DOHH2 (cell line): Measurements from ENCODE around the gene GSK3B.

Experiments
- H3F3A ChIP-seq: fragments of 200-600 bp; sonication (generic), shearing (Covaris generic); 2 replicates; pipeline ENCODE4 v1.6.0; 2016; ENCODE audit warnings: antibody characterized with exemption, mild to moderate bottlenecking; ENCODE audit not compliant: control insufficient read depth, insufficient read depth
- H3K27ac ChIP-seq: fragments of 200-600 bp; sonication (generic); 2 replicates; pipeline ENCODE4 v1.5.1; 2014; ENCODE audit warnings: low read depth, mild to moderate bottlenecking, low read length, moderate library complexity
- H3K27me3 ChIP-seq: fragments of 200-600 bp; sonication (generic); 2 replicates; pipeline ENCODE4 v1.6.1; 2014; ENCODE audit warnings: mild to moderate bottlenecking, low read length, mixed read lengths; ENCODE audit not compliant: control insufficient read depth
- H3K36me3 ChIP-seq: fragments of 200-600 bp; sonication (generic); 2 replicates; pipeline ENCODE4 v1.6.1; 2014; ENCODE audit warnings: mild to moderate bottlenecking, low read length, moderate library complexity, mixed read lengths; ENCODE audit not compliant: control insufficient read depth
- H3K4me1 ChIP-seq: fragments of 200-600 bp; sonication (generic); 2 replicates; pipeline ENCODE4 v1.6.1; 2014; ENCODE audit warnings: mild to moderate bottlenecking, low read length, mixed read lengths; ENCODE audit not compliant: control insufficient read depth
- H3K4me2 ChIP-seq: fragments of 200-600 bp; sonication (generic); 2 replicates; pipeline ENCODE4 v1.6.0; 2014; ENCODE audit warnings: mild to moderate bottlenecking, low read length, moderate library complexity
- H3K4me3 ChIP-seq: fragments of 200-600 bp; sonication (generic); 2 replicates; pipeline ENCODE4 v1.5.1; 2014; ENCODE audit warnings: mild to moderate bottlenecking, low read length, mixed read lengths
- H3K79me2 ChIP-seq: fragments of 200-600 bp; sonication (generic); 2 replicates; pipeline ENCODE4 v1.6.1; 2014; ENCODE audit warnings: mild to moderate bottlenecking, low read length, mixed read lengths; ENCODE audit not compliant: control insufficient read depth
- H3K9me2 ChIP-seq: fragments of 200-600 bp; sonication (generic); replicated peaks from 2 replicates; pipeline ENCODE4 v1.6.1; 2014; ENCODE audit warnings: mild to moderate bottlenecking, low read length, mixed read lengths; ENCODE audit not compliant: control insufficient read depth
- H3K9me3 ChIP-seq: fragments of 200-600 bp; sonication (generic); 2 replicates; pipeline ENCODE4 v1.6.1; 2014; ENCODE audit warnings: antibody characterized with exemption, low read length, mixed read lengths; ENCODE audit not compliant: control insufficient read depth, insufficient read depth
- H4K20me1 ChIP-seq: fragments of 200-600 bp; sonication (generic); 2 replicates; pipeline ENCODE4 v1.6.0; 2014; ENCODE audit warnings: low read depth, mild to moderate bottlenecking, antibody characterized with exemption, low read length, moderate library complexity; ENCODE audit not compliant: control insufficient read depth, insufficient read depth
- CTCF ChIP-seq: fragments of 200-600 bp; sonication (generic); IDR thresholded peaks from one replicate; pipeline ENCODE4 v1.5.1; 2014; ENCODE audit warnings: antibody characterized with exemption, mild to moderate bottlenecking, low read depth, low read length; ENCODE audit not compliant: poor library complexity, severe bottlenecking
- EZH2phosphoT487 ChIP-seq: fragments of 200-600 bp; sonication (generic); IDR thresholded peaks from 2 replicates; pipeline ENCODE4 v1.6.1; 2017; ENCODE audit warnings: borderline replicate concordance, mild to moderate bottlenecking, antibody characterized with exemption, low read length, moderate library complexity, mixed read lengths

Gene GSK3B

DNA sequence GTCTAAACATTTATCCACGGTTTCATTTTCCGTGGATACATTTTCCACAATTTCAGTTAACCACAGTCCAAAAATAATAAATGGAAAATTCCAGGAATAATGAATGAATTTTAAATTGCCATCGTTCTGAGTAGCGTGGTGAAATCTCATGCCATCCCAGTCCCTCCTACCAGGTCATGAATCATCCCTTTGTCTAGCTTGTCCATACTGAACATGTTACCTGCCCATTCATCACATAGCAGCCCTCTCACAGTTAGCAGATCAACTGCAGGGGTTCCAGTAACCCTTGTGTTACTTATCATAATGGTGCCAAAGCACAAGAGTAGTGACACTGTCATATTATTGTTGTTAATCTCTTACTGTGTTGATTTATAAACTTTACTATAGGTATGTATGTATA, 124.5 kb downstream of the GSK3B start:
- Histone ChIP-seq H3K36me3 (no peaks in the 10 kb centered on the region), H3K79me2 (peaks cover 59% of the 10 kb centered on the region), H3K27me3 (no peaks in the 10 kb centered on the region), H3K4me3 (no peak overlapping the region), H3K27ac (no peak overlapping the region), H3F3A (no peaks in the 10 kb centered on the region), H3K4me1 (no peaks in the 10 kb centered on the region), H3K9me3 (no peaks in the 10 kb centered on the region), H4K20me1 (no peaks in the 10 kb centered on the region), H3K9me2 (no peaks in the 10 kb centered on the region), H3K4me2 (no peak overlapping the region)
- TF ChIP-seq EZH2phosphoT487 (no peak), CTCF (no peak)

GRCh38 chr3:119967353-119968006, 126.8 kb downstream of the GSK3B start:
- Histone ChIP-seq H3K27me3 (no peaks in the 10 kb centered on the region), H3K36me3 (no peaks in the 10 kb centered on the region), H3K79me2 (peaks cover 57% of the 10 kb centered on the region), H4K20me1 (no peaks in the 10 kb centered on the region), H3F3A (no peaks in the 10 kb centered on the region), H3K27ac (no peak overlapping the region), H3K4me1 (no peaks in the 10 kb centered on the region), H3K4me3 (no peak overlapping the region), H3K4me2 (no peak overlapping the region), H3K9me3 (peaks cover 3% of the 10 kb centered on the region; the same call in 1 of the 2 replicates), H3K9me2 (no peaks in the 10 kb centered on the region)
- no peak for TF ChIP-seq CTCF
- TF ChIP-seq EZH2phosphoT487, result no peak

- Histone ChIP-seq H4K20me1 (no peaks in the 10 kb centered on the region), H3F3A (no peaks in the 10 kb centered on the region), H3K4me1 (no peaks in the 10 kb centered on the region), H3K27me3 (no peaks in the 10 kb centered on the region), H3K79me2 (peaks cover 62% of the 10 kb centered on the region), H3K9me2 (no peaks in the 10 kb centered on the region), H3K9me3 (peaks cover 3% of the 10 kb centered on the region; the same call in 1 of the 2 replicates), H3K36me3 (no peaks in the 10 kb centered on the region), H3K4me3 (no peak overlapping the region), H3K4me2 (no peak overlapping the region), H3K27ac (no peak overlapping the region)
- no peak for TF ChIP-seq CTCF
- no peak for TF ChIP-seq EZH2phosphoT487
Observed at GRCh38 chr3:119965692-119966091, 128.6 kb downstream of the GSK3B start.
